ENCODE measurements around the gene HSPA5.

DNA sequence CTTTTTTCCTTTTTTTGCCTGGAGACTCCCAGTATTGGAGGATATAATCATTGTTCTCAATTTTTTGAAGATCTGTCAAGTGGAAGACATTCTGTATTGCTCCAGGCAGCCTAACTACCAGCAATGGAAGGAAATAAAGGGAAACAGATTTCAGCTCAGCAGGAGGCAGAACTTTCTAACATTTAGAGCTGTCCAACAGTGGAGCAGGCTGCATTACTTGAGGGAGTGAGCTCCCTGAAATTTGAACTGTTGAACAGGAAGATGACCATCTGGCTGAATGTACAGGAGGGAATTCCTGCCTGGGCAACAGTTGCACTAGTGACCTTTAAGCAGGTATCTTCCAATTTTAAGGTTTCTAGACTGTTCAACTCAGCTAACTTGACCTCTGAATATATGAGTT is 19.4 kb upstream of the HSPA5 start:
- TF ChIP-seq GATA2 (IDR thresholded peaks at IDR 0.05; ENCODE audit: low read depth, low read length) (no peak), GATA3 (IDR thresholded peaks at IDR 0.05; ENCODE audit: low read depth, low read length) (no peak)
